HL-60 (cell line): ENCODE results near the gene KDF1.

Experiments used
- DNase-seq, 2 experiments: peaks; one replicate each; pipeline ENCODE4 v3.0.0-alpha.2; 2010 to 2020; ENCODE audit warnings: low read depth in 1 of 2, low spot score in 1 of 2
- H3K27ac ChIP-seq: fragments of 250-450 bp; sonication (Bioruptor Pico); replicated peaks from 2 replicates; pipeline ENCODE4 v1.5.1; 2020; ENCODE audit warnings: mild to moderate bottlenecking, moderate library complexity
- H3K27me3 ChIP-seq: fragments of 250-450 bp; sonication (Bioruptor Pico); 2 replicates; pipeline ENCODE4 v1.5.1; 2021; ENCODE audit warnings: mild to moderate bottlenecking, moderate library complexity; ENCODE audit not compliant: insufficient read depth, poor library complexity, severe bottlenecking
- H3K4me3 ChIP-seq: replicated peaks from 2 replicates; pipeline ENCODE4 v1.5.1; 2011; ENCODE audit warnings: mild to moderate bottlenecking, control low read depth, low read length; ENCODE audit not compliant: insufficient read depth
- CTCF ChIP-seq: IDR thresholded peaks from one replicate; pipeline ENCODE4 v1.5.1; 2011; ENCODE audit warnings: low read length, control low read depth, inconsistent platforms; ENCODE audit not compliant: insufficient read depth
- GABPA ChIP-seq: IDR thresholded peaks from 2 replicates; pipeline ENCODE4 v1.6.1; 2012; ENCODE audit warnings: low read depth
- POLR2AphosphoS5 ChIP-seq: IDR thresholded peaks from 2 replicates; pipeline ENCODE4 v1.6.1; 2012; ENCODE audit warnings: low read depth
- SPI1 ChIP-seq: IDR thresholded peaks from 2 replicates; pipeline ENCODE4 v1.6.1; 2012; ENCODE audit warnings: low read depth, mild to moderate bottlenecking, borderline replicate concordance
- TF ChIP-seq, protein P1 (sequence below): IDR thresholded peaks from 2 replicates; pipeline ENCODE4 v1.6.1; 2012; ENCODE audit warnings: low read depth; ENCODE audit not compliant: insufficient replicate concordance

The KDF1 gene

DNA sequence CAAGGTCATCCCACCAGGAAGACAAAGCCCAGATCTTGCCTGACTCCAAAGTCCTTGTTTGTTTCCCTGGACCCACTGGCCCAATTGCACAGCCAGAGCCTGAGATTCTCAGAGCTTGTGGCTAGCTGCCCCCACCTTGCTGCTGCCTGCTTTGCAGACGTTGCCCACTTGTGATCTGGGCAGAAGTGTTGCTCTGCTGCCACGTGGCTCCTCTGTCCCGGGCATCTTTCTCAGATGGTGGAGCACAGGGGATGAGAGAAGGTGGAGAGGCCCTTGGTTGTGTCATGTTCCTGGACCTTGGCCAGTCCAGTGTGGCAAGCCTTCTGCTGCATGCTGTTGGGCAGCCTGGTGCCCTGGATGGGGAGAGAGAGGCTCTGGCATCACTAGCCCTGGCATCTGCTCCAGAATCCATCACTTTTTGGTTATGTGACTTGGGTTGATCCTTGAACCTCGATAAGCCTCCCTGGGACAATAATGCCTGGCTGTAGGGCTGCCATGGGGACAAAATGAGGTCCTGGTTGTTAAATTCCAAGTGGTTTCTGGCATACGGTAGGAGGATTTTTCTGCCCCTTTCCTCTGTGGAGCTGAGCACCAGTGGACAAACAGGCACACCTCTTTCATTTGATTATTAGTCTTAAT lies 44.9 kb downstream of the KDF1 start:
- H3K27me3 ChIP-seq: no peaks in the 10 kb centered on the region
- no peak overlapping the region for H3K4me3 ChIP-seq
- H3K27ac ChIP-seq: no peak overlapping the region
- DNase-seq: no peak
- TF ChIP-seq POLR2AphosphoS5 (no peak), GABPA (no peak), CTCF (no peak), SPI1 (no peak)
- TF ChIP-seq, protein P1, sequence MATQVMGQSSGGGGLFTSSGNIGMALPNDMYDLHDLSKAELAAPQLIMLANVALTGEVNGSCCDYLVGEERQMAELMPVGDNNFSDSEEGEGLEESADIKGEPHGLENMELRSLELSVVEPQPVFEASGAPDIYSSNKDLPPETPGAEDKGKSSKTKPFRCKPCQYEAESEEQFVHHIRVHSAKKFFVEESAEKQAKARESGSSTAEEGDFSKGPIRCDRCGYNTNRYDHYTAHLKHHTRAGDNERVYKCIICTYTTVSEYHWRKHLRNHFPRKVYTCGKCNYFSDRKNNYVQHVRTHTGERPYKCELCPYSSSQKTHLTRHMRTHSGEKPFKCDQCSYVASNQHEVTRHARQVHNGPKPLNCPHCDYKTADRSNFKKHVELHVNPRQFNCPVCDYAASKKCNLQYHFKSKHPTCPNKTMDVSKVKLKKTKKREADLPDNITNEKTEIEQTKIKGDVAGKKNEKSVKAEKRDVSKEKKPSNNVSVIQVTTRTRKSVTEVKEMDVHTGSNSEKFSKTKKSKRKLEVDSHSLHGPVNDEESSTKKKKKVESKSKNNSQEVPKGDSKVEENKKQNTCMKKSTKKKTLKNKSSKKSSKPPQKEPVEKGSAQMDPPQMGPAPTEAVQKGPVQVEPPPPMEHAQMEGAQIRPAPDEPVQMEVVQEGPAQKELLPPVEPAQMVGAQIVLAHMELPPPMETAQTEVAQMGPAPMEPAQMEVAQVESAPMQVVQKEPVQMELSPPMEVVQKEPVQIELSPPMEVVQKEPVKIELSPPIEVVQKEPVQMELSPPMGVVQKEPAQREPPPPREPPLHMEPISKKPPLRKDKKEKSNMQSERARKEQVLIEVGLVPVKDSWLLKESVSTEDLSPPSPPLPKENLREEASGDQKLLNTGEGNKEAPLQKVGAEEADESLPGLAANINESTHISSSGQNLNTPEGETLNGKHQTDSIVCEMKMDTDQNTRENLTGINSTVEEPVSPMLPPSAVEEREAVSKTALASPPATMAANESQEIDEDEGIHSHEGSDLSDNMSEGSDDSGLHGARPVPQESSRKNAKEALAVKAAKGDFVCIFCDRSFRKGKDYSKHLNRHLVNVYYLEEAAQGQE: no peak

DNA sequence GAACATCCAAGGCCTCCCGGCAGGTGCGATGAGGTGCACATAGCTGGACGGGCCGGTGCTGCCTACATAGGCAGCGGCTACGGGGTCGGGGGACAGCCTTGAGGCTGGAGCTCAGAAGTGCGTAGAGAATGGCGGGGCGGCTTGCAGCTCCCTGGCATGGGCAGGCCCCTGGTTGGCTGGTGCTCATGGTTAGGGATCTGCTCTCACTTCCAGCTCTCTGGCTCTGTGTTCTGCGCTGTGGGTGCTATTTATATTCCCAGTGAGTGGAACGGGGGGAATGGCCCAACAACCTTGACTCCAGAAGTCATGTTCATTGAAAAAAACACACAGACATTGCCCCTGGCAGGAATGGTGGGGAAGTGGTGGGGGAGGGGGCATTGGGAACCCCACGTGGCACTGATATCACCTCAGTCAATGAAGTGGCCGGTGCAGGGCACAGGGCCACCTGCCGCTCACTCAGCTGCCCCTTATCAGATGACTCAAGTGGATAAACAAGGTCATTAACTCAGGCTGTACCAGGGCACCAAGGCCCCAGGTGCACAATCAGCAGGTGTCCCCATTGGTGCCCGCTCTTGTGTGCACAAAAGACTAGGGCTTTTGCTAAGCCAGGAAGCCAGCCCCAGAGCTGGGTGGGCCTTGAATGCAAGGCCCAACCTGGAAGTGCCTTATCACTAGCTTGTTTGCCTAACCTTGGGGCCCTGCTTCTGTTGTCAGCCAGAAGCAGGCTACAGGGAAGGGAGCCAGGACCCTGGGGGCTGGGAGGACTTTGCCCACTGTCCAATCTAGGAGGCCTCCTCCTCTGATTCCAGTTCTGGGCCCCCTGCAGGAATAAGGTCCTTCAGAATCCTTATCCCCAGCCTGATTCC lies 46.3 kb downstream of the KDF1 start, which contains the start of gene NR0B2:
NR0B2 (minus strand) TSS at position 222 of the 866 bp plus-strand sequence; CDS start at position 187, 35 bp downstream.
- Histone ChIP-seq H3K27ac (no peak within 1 kb of the TSS), H3K27me3 (no peaks in the 10 kb centered on the region), H3K4me3 (no peak within 1 kb of the TSS)
- TF ChIP-seq SPI1 (no peak), GABPA (no peak), CTCF (no peak), POLR2AphosphoS5 (no peak)
- TF ChIP-seq, protein P1: no peak
- DNase-seq: no peak

DNA sequence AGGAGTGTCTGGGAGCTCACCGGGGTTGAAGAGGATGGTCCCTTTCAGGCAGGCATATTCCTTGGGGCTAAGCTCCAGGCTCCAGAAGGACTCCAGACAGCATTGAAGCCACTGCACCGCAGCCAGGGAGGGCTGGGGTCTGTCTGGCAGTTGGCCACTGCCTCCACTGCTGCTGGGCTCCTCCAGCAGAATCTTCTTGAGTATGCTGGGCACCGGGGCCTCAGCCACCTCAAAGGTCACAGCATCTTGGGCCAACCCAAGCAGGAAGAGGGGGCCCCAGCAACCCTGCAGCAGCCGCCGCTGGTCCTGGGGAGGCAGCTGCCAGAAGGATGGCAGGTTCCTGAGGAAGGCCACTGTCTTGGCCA lies 46.9 kb downstream of the KDF1 start:
- Histone ChIP-seq H3K27ac (no peak overlapping the region), H3K27me3 (no peaks in the 10 kb centered on the region), H3K4me3 (no peak overlapping the region)
- no peak for DNase-seq
- no peak for TF ChIP-seq GABPA
- TF ChIP-seq CTCF: no peak
- TF ChIP-seq, protein P1: no peak
- no peak for TF ChIP-seq SPI1
- no peak for TF ChIP-seq POLR2AphosphoS5
